H9 (cell line): ENCODE data around the gene PROCA1. TPM values are rescaled to one million over a fixed set of nuclear protein-coding genes. Genes with fewer than 3 reads are reported as not detected.

ENCODE experiments used
- DNase-seq: peaks from one replicate; pipeline ENCODE4 v3.0.0-alpha.2; 2017
- H2AFZ ChIP-seq: one replicate; pipeline ENCODE4 v1.6.1; 2013; ENCODE audit warnings: mild to moderate bottlenecking, low read length, control low read depth, moderate library complexity
- H2AK5ac ChIP-seq: 2 replicates; pipeline ENCODE4 v1.6.1; 2013; ENCODE audit warnings: low read length, control low read depth, mixed read lengths; ENCODE audit not compliant: insufficient read length
- H2BK120ac ChIP-seq: one replicate; pipeline ENCODE4 v1.6.1; 2013; ENCODE audit warnings: low read depth, mild to moderate bottlenecking, low read length, control low read depth, inconsistent platforms; ENCODE audit not compliant: poor library complexity, severe bottlenecking
- H2BK12ac ChIP-seq: 2 replicates; pipeline ENCODE4 v1.6.1; 2013; ENCODE audit warnings: low read length, control low read depth, mixed read lengths, low read depth; ENCODE audit not compliant: insufficient read length
- H2BK15ac ChIP-seq: 2 replicates; pipeline ENCODE4 v1.6.1; 2013; ENCODE audit warnings: low read depth, low read length, control low read depth
- H2BK20ac ChIP-seq: one replicate; pipeline ENCODE4 v1.6.1; 2013; ENCODE audit warnings: low read depth, mild to moderate bottlenecking, low read length, control low read depth, inconsistent platforms; ENCODE audit not compliant: poor library complexity, severe bottlenecking
- H2BK5ac ChIP-seq: 2 replicates; pipeline ENCODE4 v1.6.1; 2013; ENCODE audit warnings: low read length, control low read depth, mixed read lengths; ENCODE audit not compliant: insufficient read length
- H3K14ac ChIP-seq: 2 replicates; pipeline ENCODE4 v1.6.1; 2013; ENCODE audit warnings: low read length, control low read depth; ENCODE audit not compliant: insufficient read depth
- H3K18ac ChIP-seq: 2 replicates; pipeline ENCODE4 v1.6.1; 2013; ENCODE audit warnings: low read depth, mild to moderate bottlenecking, mixed read lengths, low read length, control low read depth; ENCODE audit not compliant: insufficient read length
- H3K23ac ChIP-seq: 2 replicates; pipeline ENCODE4 v1.6.1; 2013; ENCODE audit warnings: low read length, control low read depth, mixed read lengths, low read depth; ENCODE audit not compliant: insufficient read length
- H3K23me2 ChIP-seq: 2 replicates; pipeline ENCODE4 v1.6.1; 2013; ENCODE audit warnings: low read depth, mild to moderate bottlenecking, mixed read lengths, low read length, control low read depth; ENCODE audit not compliant: insufficient read length, poor library complexity, severe bottlenecking
- H3K27ac ChIP-seq: 2 replicates; pipeline ENCODE4 v1.5.1; 2013; ENCODE audit warnings: low read length, control low read depth, mixed read lengths, low read depth; ENCODE audit not compliant: insufficient read length
- H3K27me3 ChIP-seq: 2 replicates; pipeline ENCODE4 v1.6.1; 2013; ENCODE audit warnings: low read length, control low read depth, inconsistent platforms; ENCODE audit not compliant: insufficient read depth
- H3K4ac ChIP-seq: 2 replicates; pipeline ENCODE4 v1.6.1; 2013; ENCODE audit warnings: low read depth, mild to moderate bottlenecking, control low read depth, inconsistent platforms, low read length, moderate library complexity
- H3K4me1 ChIP-seq: 2 replicates; pipeline ENCODE4 v1.6.1; 2013; ENCODE audit warnings: low read length, control low read depth, inconsistent platforms; ENCODE audit not compliant: insufficient read depth
- H3K4me2 ChIP-seq: 2 replicates; pipeline ENCODE4 v1.6.1; 2013; ENCODE audit warnings: low read length, control low read depth, mixed read lengths; ENCODE audit not compliant: insufficient read length, insufficient read depth
- H3K56ac ChIP-seq: 2 replicates; pipeline ENCODE4 v1.6.1; 2013; ENCODE audit warnings: low read depth, mild to moderate bottlenecking, mixed read lengths, low read length, control low read depth; ENCODE audit not compliant: insufficient read length
- H3K79me1 ChIP-seq: 2 replicates; pipeline ENCODE4 v1.6.1; 2013; ENCODE audit warnings: low read depth, mild to moderate bottlenecking, moderate library complexity, low read length, control low read depth, inconsistent platforms; ENCODE audit not compliant: insufficient read depth, poor library complexity, severe bottlenecking
- H3K79me2 ChIP-seq: 2 replicates; pipeline ENCODE4 v1.6.1; 2013; ENCODE audit warnings: low read length, control low read depth, inconsistent platforms; ENCODE audit not compliant: insufficient read depth
- H3K9ac ChIP-seq: 2 replicates; pipeline ENCODE4 v1.6.1; 2013; ENCODE audit warnings: low read length, control low read depth, mixed read lengths; ENCODE audit not compliant: insufficient read length; ENCODE audit errors: extremely low read depth
- H3K9me3 ChIP-seq: one replicate; pipeline ENCODE4 v1.6.1; 2013; ENCODE audit warnings: low read depth, low read length, inconsistent platforms; ENCODE audit not compliant: control insufficient read depth
- H3T11ph ChIP-seq: one replicate; pipeline ENCODE4 v1.6.1; 2013; ENCODE audit warnings: mild to moderate bottlenecking, low read length, control low read depth, inconsistent platforms
- H4K20me1 ChIP-seq: one replicate; pipeline ENCODE4 v1.6.1; 2013; ENCODE audit not compliant: control insufficient read depth, insufficient read length, insufficient read depth
- H4K5ac ChIP-seq: 2 replicates; pipeline ENCODE4 v1.6.1; 2013; ENCODE audit warnings: low read depth, mild to moderate bottlenecking, mixed read lengths, low read length, control low read depth; ENCODE audit not compliant: insufficient read length
- H4K8ac ChIP-seq: replicated peaks from 2 replicates; pipeline ENCODE4 v1.6.1; 2013; ENCODE audit warnings: low read length, control low read depth, mixed read lengths, low read depth; ENCODE audit not compliant: insufficient read length
- H4K91ac ChIP-seq: 2 replicates; pipeline ENCODE4 v1.6.1; 2013; ENCODE audit warnings: low read depth, mild to moderate bottlenecking, moderate library complexity, mixed read lengths, low read length, control low read depth; ENCODE audit not compliant: insufficient read length
- H3K27ac Mint-ChIP-seq, 3 experiments: 2 replicates in 2 of 3; 3 replicates in 1 of 3; pipeline ENCODE4 v1.8.0; 2020 to 2021; ENCODE audit warnings: mixed read lengths in 3 of 3, mild to moderate bottlenecking in 1 of 3, moderate library complexity in 1 of 3
- H3K27me3 Mint-ChIP-seq: 2 replicates; pipeline ENCODE4 v1.8.0; 2021; ENCODE audit warnings: low read depth, mild to moderate bottlenecking, moderate library complexity, mixed read lengths
- H3K36me3 Mint-ChIP-seq, 3 experiments: 2 replicates in 2 of 3; 3 replicates in 1 of 3; pipeline ENCODE4 v1.8.0; 2020 to 2021; ENCODE audit warnings: low read depth in 3 of 3, mixed read lengths in 3 of 3; ENCODE audit not compliant: insufficient read depth in 1 of 3
- H3K4me1 Mint-ChIP-seq, 2 experiments: 2 replicates each; pipeline ENCODE4 v1.8.0; 2020; ENCODE audit warnings: mixed read lengths in 2 of 2
- H3K4me3 Mint-ChIP-seq, 2 experiments: 2 replicates in 1 of 2; 3 replicates in 1 of 2; pipeline ENCODE4 v1.8.0; 2020 to 2021; ENCODE audit warnings: mild to moderate bottlenecking in 2 of 2, mixed read lengths in 2 of 2, moderate library complexity in 1 of 2
- H3K9me3 Mint-ChIP-seq, 2 experiments: 2 replicates in 1 of 2; 3 replicates in 1 of 2; pipeline ENCODE4 v1.8.0; 2020; ENCODE audit warnings: mild to moderate bottlenecking in 2 of 2, mixed read lengths in 2 of 2, moderate library complexity in 1 of 2
- WGBS: extraction: QIAGEN DNeasy Blood & Tissue Kit; methylation state at CpG from one replicate; pipeline ENCODE4 v1.1.7; 2013; ENCODE audit warnings: missing lambda C conversion rate, low lambda C conversion rate, mixed read lengths; ENCODE audit not compliant: insufficient read length; ENCODE audit errors: extremely low coverage; 5-methylcytosine and 5-hydroxymethylcytosine counted together
- total RNA-seq: library from RNA; stranded (reverse); gene quantifications from 2 replicates; pipeline ENCODE4 v1.2.1, GENCODE V29; 2021
- TF ChIP-seq, protein P1 (sequence below): fragments of 200-600 bp; sonication (generic); conservative IDR thresholded peaks from 3 replicates; pipeline ENCODE4 v1.8.0; 2021; ENCODE audit warnings: antibody characterized with exemption, mild to moderate bottlenecking

Gene PROCA1
- total RNA-seq, 1 experiment from 2014 or later = 15.0 TPM

DNA sequence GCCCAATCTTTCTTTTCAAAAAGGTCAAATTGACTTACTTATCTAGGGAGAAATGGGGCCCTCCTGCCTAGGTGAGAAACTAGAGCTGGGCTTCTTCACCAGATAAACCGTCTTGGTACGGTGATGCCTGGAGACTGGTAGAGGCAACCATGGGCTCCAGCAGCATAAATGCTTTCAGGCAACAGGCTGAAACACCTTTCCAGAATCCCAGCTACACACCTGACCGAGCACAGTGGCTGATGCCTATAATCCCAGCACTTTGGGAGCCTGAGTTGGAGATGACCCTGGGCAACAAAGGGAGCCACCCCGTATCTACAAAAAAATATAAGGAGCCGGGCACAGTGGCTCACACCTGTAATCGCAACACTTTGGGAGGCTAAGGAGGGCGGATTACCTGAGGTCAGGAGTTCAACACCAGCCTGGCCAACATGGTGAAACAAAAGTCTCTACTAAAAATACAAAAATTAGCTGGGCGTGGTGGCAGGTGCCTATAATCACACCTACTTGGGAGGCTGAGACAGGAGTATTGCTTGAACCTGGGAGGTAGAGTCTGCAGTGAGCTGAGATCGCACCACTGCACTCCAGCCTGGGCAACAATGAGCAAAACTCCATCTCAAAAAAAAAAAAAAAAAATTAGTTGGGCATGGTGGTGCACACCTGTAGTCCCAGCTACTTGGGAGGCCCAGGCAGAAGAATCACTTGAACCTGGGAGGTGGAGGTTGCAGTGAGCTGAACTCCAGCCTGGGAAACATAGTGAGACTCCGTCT is 40.1 kb upstream of the PROCA1 start:
- Histone ChIP-seq H3K23ac (no peak overlapping the region), H4K91ac (no peak overlapping the region), H4K20me1 (no peaks in the 10 kb centered on the region), H4K5ac (no peak overlapping the region), H3K27me3 (no peaks in the 10 kb centered on the region), H2BK120ac (no peak overlapping the region), H2BK12ac (no peak overlapping the region), H3K4me1 (no peaks in the 10 kb centered on the region), H3K23me2 (no peaks in the 10 kb centered on the region), H3K9ac (no peak overlapping the region), H4K8ac (no peak overlapping the region), H2AFZ (no peak overlapping the region), H2BK15ac (no peak overlapping the region), H2AK5ac (no peak overlapping the region), H3K56ac (no peak overlapping the region), H3K9me3 (no peaks in the 10 kb centered on the region), H2BK5ac (no peak overlapping the region), H3K4ac (no peak overlapping the region), H3K14ac (no peak overlapping the region), H3K27ac (no peak overlapping the region), H3T11ph (no peak overlapping the region), H2BK20ac (no peak overlapping the region), H3K4me2 (no peak overlapping the region), H3K79me2 (no peaks in the 10 kb centered on the region), H3K79me1 (no peaks in the 10 kb centered on the region), H3K18ac (no peak overlapping the region)
- no CpG with 5 or more reads among the region's 10 CpGs for WGBS
- Mint-ChIP-seq H3K27me3 (peaks cover 1% of the 10 kb centered on the region; the same call in 1 of the 2 replicates), H3K9me3 (no peaks in the 10 kb centered on the region), H3K4me3 (no peak overlapping the region), H3K4me1 (peaks cover 12 to 21% of the 10 kb centered on the region in 2 experiments; a peak in 3 of 4 replicates), H3K36me3 (peaks cover 39 to 68% (median 43%) of the 10 kb centered on the region in 3 experiments), H3K27ac (no peak overlapping the region; a peak in 1 of 7 replicates)
- TF ChIP-seq, protein P1, sequence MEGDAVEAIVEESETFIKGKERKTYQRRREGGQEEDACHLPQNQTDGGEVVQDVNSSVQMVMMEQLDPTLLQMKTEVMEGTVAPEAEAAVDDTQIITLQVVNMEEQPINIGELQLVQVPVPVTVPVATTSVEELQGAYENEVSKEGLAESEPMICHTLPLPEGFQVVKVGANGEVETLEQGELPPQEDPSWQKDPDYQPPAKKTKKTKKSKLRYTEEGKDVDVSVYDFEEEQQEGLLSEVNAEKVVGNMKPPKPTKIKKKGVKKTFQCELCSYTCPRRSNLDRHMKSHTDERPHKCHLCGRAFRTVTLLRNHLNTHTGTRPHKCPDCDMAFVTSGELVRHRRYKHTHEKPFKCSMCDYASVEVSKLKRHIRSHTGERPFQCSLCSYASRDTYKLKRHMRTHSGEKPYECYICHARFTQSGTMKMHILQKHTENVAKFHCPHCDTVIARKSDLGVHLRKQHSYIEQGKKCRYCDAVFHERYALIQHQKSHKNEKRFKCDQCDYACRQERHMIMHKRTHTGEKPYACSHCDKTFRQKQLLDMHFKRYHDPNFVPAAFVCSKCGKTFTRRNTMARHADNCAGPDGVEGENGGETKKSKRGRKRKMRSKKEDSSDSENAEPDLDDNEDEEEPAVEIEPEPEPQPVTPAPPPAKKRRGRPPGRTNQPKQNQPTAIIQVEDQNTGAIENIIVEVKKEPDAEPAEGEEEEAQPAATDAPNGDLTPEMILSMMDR = no peak
- peak; percentile 35 for DNase-seq
